ENCODE data around the gene TMEM52B. TPM values are rescaled to one million over a fixed set of nuclear protein-coding genes. Genes with fewer than 3 reads are reported as not detected.

TMEM52B gene
- total and polyA plus RNA-seq, 2 of the 13 experiments (the other 11 are each of a cell fraction or from before 2014, with no cell fraction given): not detected

GRCh38 chr12:10205220-10205807 is 26.5 kb downstream of the TMEM52B start:
- Histone ChIP-seq H3K9ac (ENCODE audit: insufficient read depth, low read depth, low read length) (no peak overlapping the region), H3K36me3 (replicated peaks in 1 of 2; ENCODE audit: control insufficient read depth in 1 of 2, insufficient read depth in 2 of 2, low read length in 2 of 2) (no peaks in the 10 kb centered on the region), H3K27ac (ENCODE audit: extremely low read length, insufficient read depth, low read length) (no peak overlapping the region), H3K4me1 (ENCODE audit: insufficient read depth, low read length) (no peaks in the 10 kb centered on the region), H3K4me3 (replicated peaks in 1 of 3; ENCODE audit: insufficient read depth in 1 of 3, low read depth in 2 of 3, low read length in 3 of 3) (no peak overlapping the region), H2AFZ (ENCODE audit: low read length) (no peak overlapping the region), H3K79me2 (ENCODE audit: insufficient read depth, low read length) (no peaks in the 10 kb centered on the region), H4K20me1 (ENCODE audit: insufficient read depth, low read length) (no peaks in the 10 kb centered on the region), H3K9me3 (ENCODE audit: low read length) (no peaks in the 10 kb centered on the region), H3K4me2 (ENCODE audit: low read depth, low read length) (no peak overlapping the region), H3K27me3 (ENCODE audit: control insufficient read depth in 1 of 2, insufficient read depth in 2 of 2, low read length in 2 of 2) (peaks cover 0 to 3% of the 10 kb centered on the region in 2 experiments; a peak in 2 of 5 replicates)
- TF ChIP-seq BHLHE40 (IDR thresholded peaks at IDR 0.05; ENCODE audit: low read length): no peak
- TF ChIP-seq ZKSCAN8 (CRISPR knock-in tag; IDR thresholded peaks at IDR 0.05; ENCODE audit: borderline replicate concordance): no peak
- no peak for TF ChIP-seq ZNF460 (CRISPR knock-in tag; IDR thresholded peaks at IDR 0.05; ENCODE audit: borderline replicate concordance)
- TF ChIP-seq ZNF883 (CRISPR knock-in tag; IDR thresholded peaks at IDR 0.05; ENCODE audit: not compliant biosample characterization): no peak
- no peak for TF ChIP-seq ZNF10 (CRISPR knock-in tag; IDR thresholded peaks at IDR 0.05; ENCODE audit: borderline replicate concordance, low read depth)
- TF ChIP-seq PHF20 (CRISPR knock-in tag; IDR thresholded peaks at IDR 0.05): no peak
- TF ChIP-seq ZNF331 (CRISPR knock-in tag; IDR thresholded peaks at IDR 0.05): no peak
- TF ChIP-seq ZNF556 (CRISPR knock-in tag; IDR thresholded peaks at IDR 0.05; ENCODE audit: borderline replicate concordance): no peak
- no peak for TF ChIP-seq ZNF570 (CRISPR knock-in tag; IDR thresholded peaks at IDR 0.05; ENCODE audit: borderline replicate concordance)
- TF ChIP-seq YEATS2 (CRISPR knock-in tag; IDR thresholded peaks at IDR 0.05; ENCODE audit: borderline replicate concordance): no peak
- TF ChIP-seq ZBTB7A (CRISPR knock-in tag; IDR thresholded peaks at IDR 0.05): no peak
- no peak for TF ChIP-seq ZNF616 (CRISPR knock-in tag; IDR thresholded peaks at IDR 0.05; ENCODE audit: low read depth)
- no peak for TF ChIP-seq JUND (CRISPR knock-in tag; IDR thresholded peaks at IDR 0.05)
- no TSS peak for BruUV-seq (replicated peaks)
- FAIRE-seq: no peak
- no peak for DNase-seq (ENCODE audit: low spot score)
- no peak for ATAC-seq
- WGBS (ENCODE audit: low lambda C conversion rate): 15% methylated on average over 3 of the region's 3 CpGs
- intact Hi-C loops (cut with micrococcal nuclease; ENCODE audit: unreplicated experiment): no loop called here
- ChIA-PET POLR2A (no interaction called here), CTCF (ENCODE audit: low intra/inter-chr PET ratio, low total read pairs) (no interaction called here)
- in situ Hi-C loops (cut with HindIII; ENCODE audit: extremely low pct_ligation_motif_present, low pct_unique_long_range_greater_than_20kb): no loop called here

Measured in HepG2 (cell line).